Measurements from ENCODE around the gene ARF6. TPM values are rescaled to one million over a fixed set of nuclear protein-coding genes. Genes with fewer than 3 reads are reported as not detected.

Gene ARF6
- total and polyA plus RNA-seq, 4 donors: 20.3 to 56.2 (median 24.5) TPM

- Histone ChIP-seq H3K36me3 (ENCODE audit: control insufficient read depth in 4 of 4, insufficient read depth in 3 of 4, low read depth in 1 of 4, low read length in 3 of 4) (peaks cover 4 to 28% (median 25%) of the 10 kb centered on the region in 4 donors), H3K9me3 (ENCODE audit: control insufficient read depth in 4 of 4, low read length in 3 of 4) (no peaks in the 10 kb centered on the region), H3K27ac (ENCODE audit: low read depth in 1 of 2, low read length in 2 of 2) (no peak overlapping the region), H3K4me3 (ENCODE audit: low read depth in 1 of 3, low read length in 3 of 3) (no peak overlapping the region), H3K9ac (ENCODE audit: low read depth in 1 of 2, low read length in 2 of 2) (no peak overlapping the region), H3K4me1 (ENCODE audit: control insufficient read depth in 4 of 4, insufficient read depth in 4 of 4, low read length in 3 of 4) (peaks cover 0 to 25% (median 17%) of the 10 kb centered on the region in 4 donors), H3K27me3 (ENCODE audit: control insufficient read depth in 4 of 4, insufficient read depth in 4 of 4, low read length in 3 of 4) (no peaks in the 10 kb centered on the region)
- WGBS: 80% methylated on average over 1 of the region's 1 CpG
- DNase-seq (ENCODE audit: low spot score): no peak
- TF ChIP-seq CTCF (IDR thresholded peaks at IDR 0.05; ENCODE audit: low read depth, low read length, missing input control): no peak
- TF ChIP-seq MAX (IDR thresholded peaks at IDR 0.05): no peak
- no peak for TF ChIP-seq REST (IDR thresholded peaks at IDR 0.05)
- TF ChIP-seq EGR1 (IDR thresholded peaks at IDR 0.05; ENCODE audit: low read depth in 2 of 2): no peak
- no peak for TF ChIP-seq JUND (IDR thresholded peaks at IDR 0.05)
- no peak for TF ChIP-seq HNF4G (IDR thresholded peaks at IDR 0.05)
- TF ChIP-seq NR2F2 (IDR thresholded peaks at IDR 0.05): no peak
- TF ChIP-seq GABPA (IDR thresholded peaks at IDR 0.05 in 1 of 2, conservative IDR thresholded peaks at IDR 0.05 in 1 of 2): no peak
- no peak for TF ChIP-seq HNF4A (conservative IDR thresholded peaks at IDR 0.05)
- TF ChIP-seq FOXA2 (IDR thresholded peaks at IDR 0.05): no peak
- no peak for TF ChIP-seq ZBTB33 (IDR thresholded peaks at IDR 0.05)
- TF ChIP-seq RAD21 (IDR thresholded peaks at IDR 0.05): no peak
- no peak for TF ChIP-seq SP1 (IDR thresholded peaks at IDR 0.05)
- TF ChIP-seq FOXA1 (IDR thresholded peaks at IDR 0.05): no peak
- no peak for TF ChIP-seq YY1 (IDR thresholded peaks at IDR 0.05)
- TF ChIP-seq ATF3 (IDR thresholded peaks at IDR 0.05): no peak
- no peak for TF ChIP-seq TAF1 (conservative IDR thresholded peaks at IDR 0.05)
- TF ChIP-seq RXRA (IDR thresholded peaks at IDR 0.05): no peak
Observed at GRCh38 chr14:49849213-49849847, 43.6 kb upstream of the ARF6 start.

Data from liver (tissue), 9 donors.